Stimulated activated CD4-positive, alpha-beta T cell treated with anti-CD3 and anti-CD28 coated beads, Interleukin-12 subunit alpha, Interleukin-12 subunit beta, amount 100 ng/mL, for 4 hours (primary cell): Measurements from ENCODE around the gene INO80.

ENCODE experiments used
- DNase-seq: peaks from one replicate; pipeline ENCODE4 v3.0.0-alpha.2; 2020

INO80 gene

GRCh38 chr15:41043276-41043951, 72.7 kb downstream of the INO80 start:
- no peak for DNase-seq

- no peak for DNase-seq
Measured at GRCh38 chr15:41042851-41043250, 73.2 kb downstream of the INO80 start.

DNA sequence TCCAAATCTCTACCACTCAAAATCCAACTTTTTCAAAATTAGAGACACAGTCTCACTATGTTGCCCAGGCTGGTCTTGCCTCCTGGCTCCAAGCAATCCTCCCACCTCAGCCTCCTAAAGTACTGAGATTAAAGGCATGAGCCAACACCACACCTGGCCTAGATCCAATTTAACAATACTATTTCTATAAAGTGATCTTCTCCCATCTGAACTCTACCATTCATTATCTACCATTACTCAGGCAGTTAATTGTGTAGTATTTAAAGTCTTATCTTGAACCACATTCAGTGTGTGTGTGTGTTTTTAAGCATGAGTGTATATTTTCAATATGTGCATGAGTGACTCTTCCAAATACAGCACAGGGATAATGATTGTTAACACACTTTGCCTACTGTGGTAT, 77.0 kb downstream of the INO80 start:
- no peak for DNase-seq

- no peak for DNase-seq
Measured at GRCh38 chr15:41032079-41032328, 84.1 kb downstream of the INO80 start.

- no peak for DNase-seq
Measured at GRCh38 chr15:41031232-41032078, 84.6 kb downstream of the INO80 start.

DNA sequence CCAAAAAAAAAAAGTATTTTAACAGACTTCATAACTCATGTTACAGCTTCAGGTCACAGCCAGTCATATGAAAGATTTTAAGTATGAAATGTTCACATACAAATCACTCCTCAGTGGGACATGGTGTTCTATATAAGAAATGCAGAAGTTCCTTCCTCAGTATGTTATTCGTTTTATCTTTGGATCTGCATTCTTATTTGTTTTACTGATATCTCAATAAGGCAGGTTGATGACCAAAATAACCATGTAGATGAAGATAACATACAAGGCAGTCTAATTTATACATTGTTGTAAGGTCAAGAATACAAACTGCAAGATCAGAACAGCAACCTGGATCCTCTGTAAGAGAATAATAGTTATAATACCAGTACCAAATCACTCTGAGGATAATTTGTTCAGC, 87.2 kb downstream of the INO80 start:
- DNase-seq: no peak

GRCh38 chr15:41025393-41025792, 90.7 kb downstream of the INO80 start:
- DNase-seq: no peak

GRCh38 chr15:41024885-41025284, 91.2 kb downstream of the INO80 start:
- DNase-seq: no peak

GRCh38 chr15:41024131-41024530, 91.9 kb downstream of the INO80 start:
- no peak for DNase-seq

DNA sequence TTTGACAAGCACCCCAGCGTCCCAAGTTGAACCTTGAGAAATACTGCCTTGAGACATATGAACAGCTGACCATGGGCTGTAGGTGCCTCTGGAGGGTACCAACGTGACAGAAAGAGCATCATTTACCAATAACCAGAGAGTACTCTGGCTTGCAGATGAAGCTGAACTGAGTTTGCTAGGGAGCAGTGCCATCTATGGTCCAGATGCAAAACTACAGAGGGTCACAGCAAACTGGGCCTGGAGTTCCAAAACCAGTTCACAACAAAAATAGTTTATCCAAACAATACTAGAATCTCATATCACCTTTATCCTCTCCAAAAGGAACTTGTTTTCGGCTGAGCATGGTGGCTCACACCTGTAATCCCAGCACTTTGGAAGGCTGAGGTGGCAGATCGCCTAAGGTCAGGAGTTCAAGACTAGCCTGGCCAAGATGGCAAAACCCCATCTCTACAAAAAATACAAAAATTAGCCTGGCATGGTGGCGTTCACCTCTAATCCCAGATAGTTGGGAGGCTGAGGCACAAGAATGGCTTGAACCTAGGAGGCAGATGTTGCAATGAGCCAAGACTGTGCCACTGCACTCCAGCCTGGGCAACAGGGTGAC, 93.5 kb downstream of the INO80 start:
- DNase-seq: peak; percentile 6

DNA sequence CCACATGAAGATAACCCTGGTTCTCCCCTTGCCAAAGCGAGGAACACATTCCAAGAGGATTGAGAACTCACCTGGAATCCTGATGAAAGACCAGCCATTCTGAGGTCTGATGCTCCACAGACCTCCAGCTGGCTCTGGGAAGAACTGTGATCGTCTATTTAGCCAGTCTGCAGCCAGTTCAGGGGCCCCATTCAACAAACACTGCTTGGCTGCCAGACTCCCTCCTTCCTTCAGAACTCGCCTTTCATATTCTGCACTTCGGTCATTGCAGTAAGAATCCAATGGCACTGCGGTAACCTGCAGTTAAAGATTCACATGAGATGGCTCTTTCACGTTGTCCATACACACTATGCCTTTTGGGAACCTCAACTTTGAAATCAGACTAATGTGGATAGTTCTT, 95.3 kb downstream of the INO80 start:
- no peak for DNase-seq

- no peak for DNase-seq
Measured at GRCh38 chr15:41020311-41020710, 95.8 kb downstream of the INO80 start.

GRCh38 chr15:41019174-41019573, 96.9 kb downstream of the INO80 start:
- no peak for DNase-seq

- no peak for DNase-seq
Measured at GRCh38 chr15:41018534-41018933, 97.5 kb downstream of the INO80 start.

DNA sequence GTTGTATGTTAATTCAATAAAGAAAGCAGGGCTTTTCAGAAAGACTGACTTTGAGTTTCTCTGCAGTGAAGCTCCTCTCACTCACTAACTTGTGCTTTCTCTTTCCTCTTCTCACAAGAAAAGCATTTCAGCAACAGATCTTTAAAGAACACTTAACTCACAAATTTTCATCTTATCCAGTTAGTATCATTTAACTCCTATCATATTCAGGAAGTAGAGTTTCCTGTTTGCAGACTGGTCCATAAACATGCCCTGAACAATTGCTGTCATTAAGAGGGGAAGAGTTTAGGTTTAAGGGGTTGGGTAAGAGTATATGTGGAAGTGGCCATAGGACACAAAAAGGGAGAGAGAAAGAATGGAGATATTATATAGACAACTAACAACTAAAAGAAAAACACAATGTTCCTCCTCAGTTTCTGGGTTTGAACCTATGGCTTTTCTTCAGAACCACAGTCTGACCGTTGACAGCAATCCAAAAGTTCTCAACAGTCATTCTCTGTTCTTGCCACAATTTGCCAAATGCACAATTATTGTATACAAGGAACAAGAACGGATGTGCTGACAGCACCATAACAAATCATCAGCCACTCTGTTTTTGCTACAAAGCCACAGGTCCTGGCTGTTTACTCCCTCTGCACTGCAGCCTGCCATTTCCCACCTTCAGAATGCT, 98.9 kb downstream of the INO80 start:
- DNase-seq: no peak

- no peak for DNase-seq
Measured at GRCh38 chr15:41013691-41014414, 102.2 kb downstream of the INO80 start.

DNA sequence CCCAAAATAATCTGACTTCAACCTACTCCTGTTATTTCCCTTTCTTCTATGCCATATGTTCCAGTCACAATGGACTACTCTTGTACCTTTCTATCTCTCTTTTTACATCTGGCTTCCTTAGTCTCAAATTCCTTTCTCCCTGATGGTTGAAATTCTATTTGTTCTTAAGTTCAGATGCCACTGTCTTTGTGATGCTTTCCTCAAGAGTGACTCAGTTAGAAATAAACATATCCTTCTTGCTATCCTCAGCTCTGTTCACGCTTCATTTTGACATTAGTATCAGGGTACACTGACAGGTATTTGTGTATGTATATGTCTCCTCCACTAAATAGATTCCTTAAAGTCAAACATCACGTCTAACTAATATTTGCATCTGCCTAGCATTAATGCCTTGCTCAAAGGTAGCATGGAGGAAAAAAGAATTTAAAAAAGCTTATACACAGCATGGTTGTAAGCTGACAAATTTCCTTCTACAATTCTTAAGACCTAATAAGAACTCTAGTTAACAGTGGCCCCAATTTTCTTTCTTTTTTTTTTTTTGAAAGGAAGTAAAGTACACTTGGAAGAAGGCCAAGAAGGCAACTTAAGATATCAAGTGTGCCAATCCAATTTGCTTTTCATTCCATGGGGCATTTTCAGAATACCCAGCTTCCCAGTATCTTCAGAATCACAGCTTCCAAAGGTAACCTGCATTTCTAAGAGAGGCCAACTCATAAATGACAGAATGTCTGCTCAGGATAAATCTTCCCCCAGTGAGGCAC, 104.8 kb downstream of the INO80 start:
- DNase-seq: no peak

DNA sequence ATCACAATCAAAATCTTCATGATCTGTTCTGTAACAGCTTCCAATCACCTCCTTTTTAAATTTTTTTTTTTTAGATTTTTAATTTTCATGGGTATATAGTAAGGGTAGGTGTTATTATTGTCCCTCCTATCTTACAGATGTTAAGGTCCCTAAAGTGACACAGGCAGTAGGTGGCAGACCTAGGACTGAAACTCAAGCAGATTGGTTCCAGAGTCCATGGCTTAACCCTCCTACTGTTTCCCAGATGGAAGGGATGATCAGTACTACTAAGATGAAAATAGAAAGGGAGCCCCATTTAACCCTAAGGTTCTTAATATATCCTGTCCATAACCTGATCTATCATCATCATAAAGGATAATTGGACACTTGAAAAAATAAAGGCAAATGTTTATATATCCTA, 105.7 kb downstream of the INO80 start:
- no peak for DNase-seq

DNA sequence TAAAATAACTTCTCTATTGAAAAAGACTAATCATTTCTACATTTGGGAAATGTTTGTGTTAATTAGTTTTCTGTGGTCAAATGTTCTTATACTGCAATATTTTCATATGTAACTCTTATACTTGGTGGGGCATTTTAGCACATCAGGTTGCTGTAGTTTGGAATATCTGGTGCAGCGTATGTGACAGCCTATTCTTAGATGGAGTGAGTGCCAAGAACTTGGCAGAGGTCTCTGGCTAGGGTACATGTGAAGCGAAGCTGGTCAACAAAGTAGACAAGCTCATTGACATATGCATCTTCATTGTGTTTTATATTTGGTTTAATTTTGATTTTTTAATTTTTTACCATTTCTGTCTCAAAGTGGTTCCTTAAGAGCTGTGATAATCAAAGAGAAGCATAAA, 109.6 kb downstream of the INO80 start:
- no peak for DNase-seq

GRCh38 chr15:41004490-41004889, 111.6 kb downstream of the INO80 start:
- DNase-seq: no peak

- no peak for DNase-seq
Measured at GRCh38 chr15:41001524-41002214, 114.4 kb downstream of the INO80 start.

GRCh38 chr15:40999190-40999589, 116.9 kb downstream of the INO80 start:
- no peak for DNase-seq
